GM18505 (cell line): ENCODE data around the gene CARM1.
"Not testable (repeated sequence)": the region's sequence is repeated elsewhere in the genome, so short reads cannot be mapped to it uniquely, and the experiment has no call there.

Source experiments
- ATAC-seq: cut with Tn5 transposase; IDR thresholded peaks from one replicate; pipeline ENCODE4 v1.9.1; 2021; ENCODE audit not compliant: unreplicated experiment
- POLR2A ChIP-seq: IDR thresholded peaks from 4 replicates; pipeline ENCODE4 v1.6.1; 2011; ENCODE audit warnings: borderline replicate concordance; ENCODE audit not compliant: insufficient read depth, insufficient read length; ENCODE audit errors: extremely low read depth

The CARM1 gene

DNA sequence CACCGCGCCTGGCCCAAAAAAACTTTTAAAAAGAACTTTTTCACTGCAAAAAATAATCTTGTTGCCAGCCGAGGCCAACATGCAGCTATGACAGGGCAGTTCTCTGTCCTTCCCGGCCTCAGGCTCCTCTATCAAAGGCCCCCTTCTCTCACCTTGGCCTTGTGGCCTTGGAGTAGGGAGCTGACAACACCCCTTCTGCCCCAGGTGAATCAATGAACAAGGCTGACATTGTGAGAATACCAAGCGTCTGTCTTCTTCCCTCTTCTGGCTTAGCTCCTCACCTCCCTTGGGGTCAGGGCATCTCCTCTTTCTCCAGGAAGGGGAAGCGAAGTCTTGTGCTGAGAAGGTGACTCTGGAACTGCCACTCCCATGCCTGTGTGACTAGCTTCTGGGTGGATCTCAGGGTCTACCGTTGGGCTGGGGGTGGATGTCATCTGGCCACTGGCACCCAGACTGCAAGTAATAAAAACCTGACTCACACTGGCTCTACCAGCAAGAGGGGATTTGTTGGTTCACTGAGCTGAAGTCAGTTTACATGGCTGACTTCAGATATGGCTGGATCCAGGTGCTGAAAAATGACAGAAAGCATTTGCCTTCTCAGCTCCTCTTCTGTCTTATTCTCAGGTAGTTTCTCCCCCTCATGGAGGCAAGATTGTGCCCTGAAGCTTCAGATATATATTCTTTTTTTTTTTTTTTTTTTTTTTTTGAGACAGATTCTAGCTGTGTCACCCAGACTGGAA is 16.8 kb upstream of the CARM1 start:
- ATAC-seq, result no peak
- TF ChIP-seq POLR2A, result no peak

DNA sequence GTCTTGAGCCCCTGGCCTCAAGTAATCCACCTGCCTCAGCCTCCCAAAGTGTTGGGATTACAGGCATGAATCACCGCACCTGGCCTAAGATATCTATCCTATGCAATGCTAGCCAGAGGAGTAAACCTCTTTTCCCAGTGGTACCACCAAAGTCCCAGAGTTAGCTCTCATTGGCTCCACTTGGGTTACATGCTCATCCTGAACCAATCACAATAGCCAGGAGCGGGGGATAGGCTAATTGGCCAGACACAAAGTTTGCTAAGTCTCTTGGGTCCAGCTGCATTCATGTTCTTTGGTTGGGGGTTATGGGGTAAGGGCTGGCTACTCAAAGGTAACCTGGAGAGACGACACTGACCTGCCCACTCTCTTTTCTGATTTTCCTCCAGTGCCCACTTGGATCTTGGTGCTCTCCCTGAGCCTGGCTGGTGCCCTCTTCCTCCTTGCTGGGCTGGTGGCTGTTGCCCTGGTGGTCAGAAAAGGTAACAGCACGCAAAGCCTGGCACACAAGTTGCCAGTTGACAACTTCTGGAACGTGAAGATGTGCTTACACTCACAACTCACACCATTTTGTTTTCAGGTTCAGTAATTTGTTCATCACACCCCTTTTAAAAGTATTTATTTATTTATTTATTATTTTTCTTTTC is 15.4 kb upstream of the CARM1 start:
- ATAC-seq, result no peak
- no peak for TF ChIP-seq POLR2A

GRCh38 chr19:10856899-10857298 is 14.5 kb upstream of the CARM1 start:
- not testable (repeated sequence) for ATAC-seq

GRCh38 chr19:10858204-10858828 is 13.0 kb upstream of the CARM1 start:
- ATAC-seq, result no peak
- no peak for TF ChIP-seq POLR2A

GRCh38 chr19:10861103-10861651 is 10.2 kb upstream of the CARM1 start:
- ATAC-seq, result no peak
- TF ChIP-seq POLR2A, result no peak

DNA sequence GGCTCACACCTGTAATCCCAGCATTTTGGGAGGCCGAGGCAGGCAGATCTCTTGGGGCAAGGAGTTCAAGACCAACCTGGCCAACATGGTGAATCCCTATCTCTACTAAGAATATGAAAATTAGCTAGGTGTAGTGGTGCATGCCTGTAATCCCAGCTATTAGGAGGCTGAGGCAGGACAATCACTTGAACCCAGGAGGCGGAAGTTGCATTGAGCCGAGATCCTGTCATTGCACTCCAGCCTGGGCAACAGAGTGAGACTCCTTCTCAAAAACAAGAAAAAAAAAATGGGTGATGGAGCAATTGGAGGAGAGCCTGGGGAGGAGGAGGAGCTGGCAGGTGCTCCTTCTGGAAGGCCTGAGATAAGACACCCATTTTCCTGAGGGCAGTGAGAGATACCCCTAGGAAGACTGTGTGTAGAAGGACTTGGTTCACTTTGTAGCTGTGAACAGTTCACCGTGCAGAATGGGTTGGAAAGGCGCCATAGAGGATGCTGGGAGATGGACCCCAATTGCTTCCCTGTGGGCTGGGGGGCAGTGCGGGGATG is 8.7 kb upstream of the CARM1 start:
- ATAC-seq, result no peak
- TF ChIP-seq POLR2A, result no peak

DNA sequence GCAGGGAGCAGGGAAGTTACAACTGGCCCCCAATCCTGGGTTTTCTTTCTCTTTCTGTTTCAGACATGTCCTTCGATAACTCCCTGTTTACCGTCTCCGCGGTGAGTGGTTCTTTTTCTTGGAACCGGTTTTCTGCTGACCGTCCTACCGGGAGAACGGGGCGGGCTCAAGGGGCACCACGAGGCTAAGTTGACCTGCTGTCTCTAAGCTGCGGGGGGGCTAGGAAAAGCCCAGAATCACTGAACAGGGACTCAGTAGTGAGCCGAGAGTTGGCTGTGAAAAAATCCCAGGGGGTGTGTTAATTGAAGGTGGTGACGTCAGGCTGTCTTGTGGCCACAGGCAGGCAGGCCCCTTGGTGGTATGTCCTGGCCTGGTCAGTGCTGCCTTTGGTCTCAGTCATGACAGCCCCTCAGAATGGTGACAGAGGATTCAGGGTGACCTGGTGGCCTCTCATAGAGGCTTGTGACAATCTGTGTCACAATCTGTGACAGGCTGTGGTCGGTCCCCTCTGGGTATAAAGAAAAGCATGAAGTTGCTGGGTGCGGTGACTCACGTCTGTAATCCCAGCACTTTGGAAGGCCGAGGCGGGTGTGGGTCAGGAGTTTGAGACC is 8.1 kb upstream of the CARM1 start:
- no peak for ATAC-seq
- TF ChIP-seq POLR2A, result no peak

DNA sequence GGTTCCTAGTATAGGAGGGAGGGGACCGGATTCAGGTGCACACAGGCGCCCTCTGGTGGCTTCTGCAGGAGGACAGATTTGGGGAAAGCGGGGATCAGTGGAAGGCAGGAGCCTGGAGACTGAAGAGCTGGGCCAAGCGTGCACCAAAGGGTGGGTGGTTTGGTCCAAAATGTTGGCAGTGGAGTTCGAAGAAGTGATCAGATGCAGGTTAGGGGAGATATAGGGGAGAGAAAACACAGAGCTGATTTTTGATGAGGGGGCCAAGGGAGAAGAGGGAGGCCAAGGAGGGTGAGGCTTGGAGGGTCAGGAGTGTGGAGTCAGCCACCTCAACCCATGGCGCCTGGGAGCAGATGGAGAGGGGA is 6.8 kb upstream of the CARM1 start:
- no peak for ATAC-seq
- TF ChIP-seq POLR2A, result no peak

GRCh38 chr19:10866495-10866894 is 4.9 kb upstream of the CARM1 start:
- TF ChIP-seq POLR2A, result no peak
- ATAC-seq, result no peak

GRCh38 chr19:10868872-10869547 is 2.3 kb upstream of the CARM1 start:
- ATAC-seq, result no peak
- TF ChIP-seq POLR2A, result no peak

- not testable (repeated sequence) for ATAC-seq
These were observed 1.5 kb upstream of the CARM1 start for GRCh38 chr19:10869872-10870311.

DNA sequence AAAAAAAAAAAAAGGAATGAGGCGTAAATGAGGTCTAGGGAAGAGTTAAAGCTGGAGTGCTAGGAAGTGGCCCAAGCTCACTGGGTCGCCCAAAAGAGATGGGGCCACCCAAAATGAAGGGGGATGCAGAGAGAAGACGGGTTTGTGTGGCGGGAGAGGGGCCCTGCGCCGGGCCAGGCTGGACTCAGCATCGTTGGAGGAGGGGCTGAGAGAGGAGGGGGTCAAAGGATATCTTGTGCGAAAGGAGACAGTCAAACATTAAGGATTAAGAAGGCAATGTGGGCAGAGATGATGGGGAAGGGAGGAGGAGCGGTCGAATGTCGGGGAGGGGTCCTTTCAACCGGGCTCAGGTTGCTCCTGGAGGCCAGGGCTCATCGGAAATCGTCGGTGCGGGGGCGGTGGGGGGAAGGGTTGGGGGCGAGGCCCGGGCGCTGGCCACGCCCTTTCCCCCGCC is 825 bp upstream of the CARM1 start:
- ATAC-seq, result no peak
- peak; percentile 41 for TF ChIP-seq POLR2A
